Fibroblast of lung (primary cell): Measurements from ENCODE around the gene CPNE2. TPM values are rescaled to one million over a fixed set of nuclear protein-coding genes. Genes with fewer than 3 reads are reported as not detected.

Experiments used
- DNase-seq, 2 donors: peaks; one replicate each; pipeline versions ENCODE4 v3.0.0 to v3.0.0-alpha.2; 2010; ENCODE audit warnings: low read depth in 2 of 2
- H2AFZ ChIP-seq: 2 replicates; pipeline ENCODE4 v1.5.1; 2012; ENCODE audit warnings: low read length, control low read depth, inconsistent platforms
- H3K27ac ChIP-seq: 2 replicates; pipeline ENCODE4 v1.5.1; 2011; ENCODE audit warnings: low read length, control low read depth; ENCODE audit not compliant: insufficient read depth
- H3K27me3 ChIP-seq: 2 replicates; pipeline ENCODE4 v1.5.1; 2011; ENCODE audit warnings: mild to moderate bottlenecking, low read length; ENCODE audit not compliant: control insufficient read depth, insufficient read depth
- H3K36me3 ChIP-seq: 2 replicates; pipeline ENCODE4 v1.5.1; 2011; ENCODE audit warnings: low read length; ENCODE audit not compliant: control insufficient read depth, insufficient read depth
- H3K4me1 ChIP-seq: 2 replicates; pipeline ENCODE4 v1.5.1; 2011; ENCODE audit warnings: low read length; ENCODE audit not compliant: control insufficient read depth, insufficient read depth; ENCODE audit errors: extremely low read depth
- H3K4me2 ChIP-seq: 2 replicates; pipeline ENCODE4 v1.5.1; 2011; ENCODE audit warnings: low read length, control low read depth; ENCODE audit not compliant: insufficient read depth; ENCODE audit errors: extremely low read depth
- H3K4me3 ChIP-seq, 4 experiments: fragments of 200-600 bp in 1 of 4; sonication (generic) in 1 of 4; replicated peaks in 1 of 4; 2 replicates each; pipeline ENCODE4 v1.5.1; 2011 to 2016; ENCODE audit warnings: low read length in 4 of 4, low read depth in 3 of 4, mild to moderate bottlenecking in 3 of 4, control low read depth in 2 of 4, inconsistent platforms in 1 of 4, mixed read lengths in 1 of 4; ENCODE audit not compliant: insufficient read depth in 1 of 4; ENCODE audit errors: control extremely low read depth in 1 of 4
- H3K79me2 ChIP-seq: 2 replicates; pipeline ENCODE4 v1.5.1; 2012; ENCODE audit warnings: mild to moderate bottlenecking, low read length, inconsistent platforms; ENCODE audit not compliant: control insufficient read depth, insufficient read depth
- H3K9ac ChIP-seq: 2 replicates; pipeline ENCODE4 v1.5.1; 2011; ENCODE audit warnings: mild to moderate bottlenecking, low read length, control low read depth; ENCODE audit not compliant: insufficient read depth
- H3K9me3 ChIP-seq: 2 replicates; pipeline ENCODE4 v1.5.1; 2012; ENCODE audit warnings: low read depth, low read length; ENCODE audit not compliant: control insufficient read depth, insufficient read depth
- H4K20me1 ChIP-seq: 2 replicates; pipeline ENCODE4 v1.5.1; 2011; ENCODE audit warnings: low read length; ENCODE audit not compliant: control insufficient read depth, insufficient read depth; ENCODE audit errors: extremely low read depth
- EZH2 ChIP-seq: IDR thresholded peaks from 2 replicates; pipeline ENCODE4 v1.5.1; 2012; ENCODE audit warnings: low read length, control low read depth, mild to moderate bottlenecking; ENCODE audit errors: missing control alignments
- polyA plus RNA-seq, 2 donors: library from polyadenylated mRNA; depleted of rRNA in 1 of 2; stranded (reverse) in 1 of 2; unstranded in 1 of 2; fragments of >200 nt; gene quantifications; 2 replicates each; pipeline ENCODE4 v1.2.1, GENCODE V29; 2011 to 2012; ENCODE audit warnings: missing spikeins in 1 of 2
- total RNA-seq: library from RNA; depleted of rRNA; stranded (reverse); fragments of >200 nt; gene quantifications from 2 replicates; pipeline ENCODE4 v1.2.1, GENCODE V29; 2014
- TF ChIP-seq, protein P1 (sequence below), 2 donors: IDR thresholded peaks in 1 of 2; conservative IDR thresholded peaks in 1 of 2; 1 replicate in 1 of 2; 2 replicates in 1 of 2; pipeline ENCODE4 v1.5.1; 2011 to 2012; ENCODE audit warnings: low read length in 2 of 2, control low read depth in 1 of 2, inconsistent platforms in 1 of 2, low read depth in 1 of 2, mild to moderate bottlenecking in 1 of 2

CPNE2 gene
- total and polyA plus RNA-seq, 2 donors (not counting 1 experiment from before 2014, with no cell fraction given), result 20.5 to 39.6 TPM

- Histone ChIP-seq H3K79me2 (no peaks in the 10 kb centered on the region), H4K20me1 (no peaks in the 10 kb centered on the region), H3K4me2 (no peak overlapping the region), H3K9me3 (no peaks in the 10 kb centered on the region), H3K4me3 (no peak overlapping the region), H3K4me1 (no peaks in the 10 kb centered on the region), H2AFZ (no peak overlapping the region), H3K27ac (no peak overlapping the region), H3K36me3 (no peaks in the 10 kb centered on the region), H3K9ac (no peak overlapping the region), H3K27me3 (no peaks in the 10 kb centered on the region)
- TF ChIP-seq, protein P1, sequence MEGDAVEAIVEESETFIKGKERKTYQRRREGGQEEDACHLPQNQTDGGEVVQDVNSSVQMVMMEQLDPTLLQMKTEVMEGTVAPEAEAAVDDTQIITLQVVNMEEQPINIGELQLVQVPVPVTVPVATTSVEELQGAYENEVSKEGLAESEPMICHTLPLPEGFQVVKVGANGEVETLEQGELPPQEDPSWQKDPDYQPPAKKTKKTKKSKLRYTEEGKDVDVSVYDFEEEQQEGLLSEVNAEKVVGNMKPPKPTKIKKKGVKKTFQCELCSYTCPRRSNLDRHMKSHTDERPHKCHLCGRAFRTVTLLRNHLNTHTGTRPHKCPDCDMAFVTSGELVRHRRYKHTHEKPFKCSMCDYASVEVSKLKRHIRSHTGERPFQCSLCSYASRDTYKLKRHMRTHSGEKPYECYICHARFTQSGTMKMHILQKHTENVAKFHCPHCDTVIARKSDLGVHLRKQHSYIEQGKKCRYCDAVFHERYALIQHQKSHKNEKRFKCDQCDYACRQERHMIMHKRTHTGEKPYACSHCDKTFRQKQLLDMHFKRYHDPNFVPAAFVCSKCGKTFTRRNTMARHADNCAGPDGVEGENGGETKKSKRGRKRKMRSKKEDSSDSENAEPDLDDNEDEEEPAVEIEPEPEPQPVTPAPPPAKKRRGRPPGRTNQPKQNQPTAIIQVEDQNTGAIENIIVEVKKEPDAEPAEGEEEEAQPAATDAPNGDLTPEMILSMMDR (conservative IDR thresholded peaks at IDR 0.05 in 1 of 2, IDR thresholded peaks at IDR 0.05 in 1 of 2; ENCODE audit: low read depth in 1 of 2, low read length in 2 of 2), result no peak
- no peak for TF ChIP-seq EZH2
- no peak for DNase-seq
These were observed 38.6 kb downstream of the CPNE2 start for GRCh38 chr16:57130950-57131321.

DNA sequence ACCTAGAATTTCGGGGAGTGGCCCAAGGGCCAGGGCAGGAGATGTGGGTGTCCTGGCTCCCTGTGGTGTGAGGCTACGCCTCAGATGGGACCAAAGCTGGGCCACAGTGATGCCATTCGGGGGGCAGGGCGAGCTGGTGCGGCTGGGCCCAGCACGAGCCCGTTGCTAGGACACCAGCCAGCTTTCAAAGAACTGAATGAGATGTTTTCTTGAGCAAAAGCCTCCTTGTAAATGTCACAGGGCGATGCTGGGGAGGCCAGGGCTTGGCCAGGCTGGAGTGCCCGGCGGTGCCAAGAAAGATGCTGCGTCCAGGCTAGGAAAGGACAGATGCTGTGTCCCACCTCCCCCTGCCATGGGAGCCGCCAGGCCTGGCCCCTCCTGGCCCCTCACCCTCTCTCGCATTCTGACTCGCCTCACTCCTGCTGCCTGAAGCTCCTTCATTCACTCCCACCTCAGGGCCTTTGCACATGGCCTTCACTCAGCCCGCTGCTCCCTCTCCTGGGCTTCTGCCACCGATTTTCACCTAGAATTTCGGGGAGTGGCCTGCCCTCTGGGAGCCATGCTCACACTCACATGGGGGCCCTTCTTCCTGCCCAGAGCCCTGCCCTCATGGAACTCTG is 39.1 kb downstream of the CPNE2 start:
- Histone ChIP-seq H3K79me2 (no peaks in the 10 kb centered on the region), H3K4me2 (no peak overlapping the region), H3K27me3 (no peaks in the 10 kb centered on the region), H3K9me3 (no peaks in the 10 kb centered on the region), H3K27ac (no peak overlapping the region), H2AFZ (no peak overlapping the region), H3K36me3 (no peaks in the 10 kb centered on the region), H3K4me1 (no peaks in the 10 kb centered on the region), H4K20me1 (no peaks in the 10 kb centered on the region), H3K9ac (no peak overlapping the region), H3K4me3 (no peak overlapping the region)
- TF ChIP-seq, protein P1 (conservative IDR thresholded peaks at IDR 0.05 in 1 of 2, IDR thresholded peaks at IDR 0.05 in 1 of 2; ENCODE audit: low read depth in 1 of 2, low read length in 2 of 2), result no peak
- no peak for TF ChIP-seq EZH2
- DNase-seq, result no peak

- TF ChIP-seq, protein P1 (conservative IDR thresholded peaks at IDR 0.05 in 1 of 2, IDR thresholded peaks at IDR 0.05 in 1 of 2; ENCODE audit: low read depth in 1 of 2, low read length in 2 of 2), result no peak
- TF ChIP-seq EZH2, result no peak
- Histone ChIP-seq H3K4me1 (no peaks in the 10 kb centered on the region), H3K27ac (no peak overlapping the region), H3K27me3 (no peaks in the 10 kb centered on the region), H3K4me2 (no peak overlapping the region), H3K79me2 (no peaks in the 10 kb centered on the region), H2AFZ (no peak overlapping the region), H4K20me1 (no peaks in the 10 kb centered on the region), H3K36me3 (no peaks in the 10 kb centered on the region), H3K9ac (no peak overlapping the region), H3K9me3 (no peaks in the 10 kb centered on the region), H3K4me3 (no peak overlapping the region)
- DNase-seq, result no peak
These were observed 40.1 kb downstream of the CPNE2 start for GRCh38 chr16:57132470-57132869.
